K562 (cell line): Measurements from ENCODE around the gene SNX15. TPM values are rescaled to one million over a fixed set of nuclear protein-coding genes. Genes with fewer than 3 reads are reported as not detected.

Experiments used
- ASH1L ChIP-seq: fragments of 450-650 bp; IDR thresholded peaks from 2 replicates; pipeline ENCODE4 v1.6.1; 2018; ENCODE audit warnings: borderline replicate concordance, mild to moderate bottlenecking, low read depth; ENCODE audit not compliant: partially characterized antibody
- ATF2 ChIP-seq: sonication (generic); formaldehyde crosslinking; IDR thresholded peaks from 2 replicates; pipeline ENCODE4 v1.8.1; 2022; ENCODE audit warnings: missing genetic modification reagents
- CBX3 ChIP-seq, 2 experiments: IDR thresholded peaks; 1 replicate in 1 of 2; 2 replicates in 1 of 2; pipeline ENCODE4 v1.6.1; 2012; ENCODE audit warnings: inconsistent platforms in 2 of 2, low read length in 2 of 2, borderline replicate concordance in 1 of 2, control low read depth in 1 of 2
- CTBP1 ChIP-seq: fragments of 450-650 bp; IDR thresholded peaks from 2 replicates; pipeline ENCODE4 v1.6.1; 2016; ENCODE audit warnings: borderline replicate concordance
- FOXP1 ChIP-seq: sonication (generic); formaldehyde crosslinking; IDR thresholded peaks from 2 replicates; pipeline ENCODE4 v1.8.0; 2022; ENCODE audit warnings: mild to moderate bottlenecking, missing genetic modification reagents
- HDAC8 ChIP-seq: fragments of 450-650 bp; IDR thresholded peaks from 2 replicates; pipeline ENCODE4 v1.6.1; 2016; ENCODE audit warnings: mild to moderate bottlenecking, missing genetic modification characterization, moderate library complexity, missing compliant biosample characterization
- HDGF ChIP-seq: fragments of 450-650 bp; IDR thresholded peaks from 2 replicates; pipeline ENCODE4 v1.6.1; 2016
- IRF1 ChIP-seq: sonication (generic); formaldehyde crosslinking; IDR thresholded peaks from 2 replicates; pipeline ENCODE4 v1.8.0; 2022; ENCODE audit warnings: missing genetic modification reagents, mild to moderate bottlenecking, borderline replicate concordance
- KLF1 ChIP-seq: fragments of 450-650 bp; IDR thresholded peaks from 2 replicates; pipeline ENCODE4 v1.6.1; 2016; ENCODE audit warnings: missing genetic modification characterization, missing compliant biosample characterization
- MYC ChIP-seq, 2 experiments: fragments of 250-450 bp in 1 of 2; sonication (Bioruptor Pico) in 1 of 2; IDR thresholded peaks; 2 replicates each; pipeline versions ENCODE4 v1.5.1 to v1.6.1; 2012 to 2021; ENCODE audit warnings: low read depth in 2 of 2, borderline replicate concordance in 1 of 2, improper control_type of control experiment in 1 of 2, low read length in 1 of 2, mild to moderate bottlenecking in 1 of 2, moderate library complexity in 1 of 2
- OTX1 ChIP-seq: fragments of 450-650 bp; formaldehyde crosslinking; IDR thresholded peaks from 2 replicates; pipeline ENCODE4 v1.4.0; 2022; ENCODE audit warnings: mild to moderate bottlenecking
- SIRT6 ChIP-seq: IDR thresholded peaks from one replicate; pipeline ENCODE4 v1.6.1; 2012; ENCODE audit warnings: low read depth, mild to moderate bottlenecking, control low read depth, inconsistent platforms, low read length, moderate library complexity
- SMAD1 ChIP-seq: fragments of 150-350 bp; IDR thresholded peaks from 2 replicates; pipeline ENCODE4 v1.6.1; 2014; ENCODE audit warnings: low read length, low read depth; ENCODE audit not compliant: partially characterized antibody
- SMARCA5 ChIP-seq: fragments of 450-650 bp; IDR thresholded peaks from 2 replicates; pipeline ENCODE4 v1.6.1; 2016
- TCF3 ChIP-seq: sonication (generic); formaldehyde crosslinking; IDR thresholded peaks from 2 replicates; pipeline ENCODE4 v1.4.0; 2020; ENCODE audit warnings: mild to moderate bottlenecking, missing genetic modification reagents
- THRA ChIP-seq: fragments of 450-650 bp; IDR thresholded peaks from 2 replicates; pipeline ENCODE4 v1.6.1; 2017; ENCODE audit warnings: mild to moderate bottlenecking, moderate library complexity
- XRCC4 ChIP-seq: IDR thresholded peaks from one replicate; pipeline ENCODE4 v1.6.1; 2011; ENCODE audit not compliant: insufficient read depth, insufficient read length; ENCODE audit errors: extremely low read depth
- YY1 ChIP-seq, 3 experiments: IDR thresholded peaks; 2 replicates each; pipeline ENCODE4 v1.6.1; 2011; ENCODE audit warnings: low read length in 2 of 3, mild to moderate bottlenecking in 2 of 3, moderate library complexity in 2 of 3, borderline replicate concordance in 1 of 3, control low read depth in 1 of 3, low read depth in 1 of 3; ENCODE audit not compliant: insufficient read depth in 3 of 3, insufficient replicate concordance in 2 of 3, control insufficient read depth in 1 of 3, insufficient read length in 1 of 3; ENCODE audit errors: extremely low read depth in 1 of 3
- ZNF395 ChIP-seq: fragments of 200-800 bp; sonication (Bioruptor generic); IDR thresholded peaks from 2 replicates; pipeline ENCODE4 v1.6.1; 2017; ENCODE audit warnings: missing genetic modification characterization, missing compliant biosample characterization
- ZNF445 ChIP-seq: fragments of 250-450 bp; sonication (Bioruptor Pico); IDR thresholded peaks from 2 replicates; pipeline ENCODE4 v1.4.0; 2020; ENCODE audit warnings: low read depth, mild to moderate bottlenecking, moderate library complexity
- ZNF584 ChIP-seq: fragments of 200-800 bp; sonication (Bioruptor generic); IDR thresholded peaks from 2 replicates; pipeline ENCODE4 v1.6.1; 2016; ENCODE audit warnings: low read depth, mild to moderate bottlenecking, missing genetic modification characterization, missing compliant biosample characterization
- polyA plus RNA-seq, 8 experiments: library from polyadenylated mRNA; depleted of rRNA in 4 of 8; stranded (reverse) in 5 of 8; unstranded in 3 of 8; fragments of >200 nt; fragmentation: Nextera tagmentation in 2 of 8; fragmentation: Illumina TruSeq in 1 of 8; extraction: Ambion mirVana in 2 of 8; extraction: Trizol in 1 of 8; gene quantifications; 2 replicates each; pipeline versions ENCODE4 v1.2.1 to v1.2.3, GENCODE V29; 2011 to 2014; ENCODE audit warnings: inconsistent platforms in 1 of 8, missing spikeins in 1 of 8
- total RNA-seq, 7 experiments: library from RNA; depleted of rRNA in 6 of 7; stranded (reverse); fragments of >200 nt in 6 of 7; fragmentation: Illumina TruSeq in 2 of 7; extraction: Trizol in 2 of 7; gene quantifications; 2 replicates each; pipeline versions ENCODE4 v1.2.1 to v1.2.3, GENCODE V29; 2011 to 2021; ENCODE audit warnings: low replicate concordance in 1 of 7
- TF ChIP-seq, protein P1 (sequence below): IDR thresholded peaks from 2 replicates; pipeline ENCODE4 v1.6.1; 2012; ENCODE audit warnings: low read depth, low read length, improper control_type of control experiment, borderline replicate concordance

The SNX15 gene
- total and polyA plus RNA-seq, 9 of the 15 experiments (the other 6 are each of a cell fraction or from before 2014, with no cell fraction given) = 1.8 to 27.8 (median 15.2) TPM

DNA sequence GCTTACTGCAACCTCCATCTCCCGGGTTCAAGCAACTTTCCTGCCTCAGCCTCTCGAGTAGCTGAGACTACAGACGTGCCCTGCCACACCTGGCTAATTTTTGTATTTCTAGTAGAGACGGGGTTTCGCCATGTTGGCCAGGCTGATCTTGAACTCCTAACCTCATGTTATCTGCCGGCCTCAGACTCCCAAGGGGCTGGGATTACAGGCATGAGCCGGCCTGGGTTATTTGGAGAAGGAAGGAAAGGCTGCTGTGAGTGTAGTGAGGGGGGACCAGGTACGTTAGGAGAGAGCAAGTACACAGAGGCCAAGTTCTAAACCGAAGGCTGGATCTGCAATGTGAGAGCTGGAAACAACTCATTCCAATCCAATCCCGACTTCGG lies 30.9 kb upstream of the SNX15 start (continued):
- no peak for TF ChIP-seq THRA
- no peak for TF ChIP-seq XRCC4
- TF ChIP-seq ATF2 (CRISPR knock-in tag) = no peak
- no peak for TF ChIP-seq IRF1 (CRISPR knock-in tag)
- no peak for TF ChIP-seq KLF1 (tag)
- TF ChIP-seq ZNF445 (CRISPR knock-in tag) = no peak
- no peak for TF ChIP-seq CTBP1
- TF ChIP-seq OTX1 (CRISPR knock-in tag) = no peak
- no peak for TF ChIP-seq FOXP1 (CRISPR knock-in tag)
- TF ChIP-seq TCF3 = peak; percentile 44
- TF ChIP-seq HDAC8 = no peak
- no peak for TF ChIP-seq ASH1L
- no peak for TF ChIP-seq ZNF395
- no peak for TF ChIP-seq CBX3 (IDR thresholded peaks at IDR 0.05; ENCODE audit: borderline replicate concordance in 1 of 2, low read length in 2 of 2)
- TF ChIP-seq, protein P1, sequence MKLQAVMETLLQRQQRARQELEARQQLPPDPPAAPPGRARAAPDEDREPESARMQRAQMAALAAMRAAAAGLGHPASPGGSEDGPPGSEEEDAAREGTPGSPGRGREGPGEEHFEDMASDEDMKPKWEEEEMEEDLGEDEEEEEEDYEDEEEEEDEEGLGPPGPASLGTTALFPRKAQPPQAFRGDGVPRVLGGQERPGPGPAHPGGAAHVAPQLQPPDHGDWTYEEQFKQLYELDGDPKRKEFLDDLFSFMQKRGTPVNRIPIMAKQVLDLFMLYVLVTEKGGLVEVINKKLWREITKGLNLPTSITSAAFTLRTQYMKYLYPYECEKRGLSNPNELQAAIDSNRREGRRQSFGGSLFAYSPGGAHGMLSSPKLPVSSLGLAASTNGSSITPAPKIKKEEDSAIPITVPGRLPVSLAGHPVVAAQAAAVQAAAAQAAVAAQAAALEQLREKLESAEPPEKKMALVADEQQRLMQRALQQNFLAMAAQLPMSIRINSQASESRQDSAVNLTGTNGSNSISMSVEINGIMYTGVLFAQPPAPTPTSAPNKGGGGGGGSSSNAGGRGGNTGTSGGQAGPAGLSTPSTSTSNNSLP = no peak
- no peak for TF ChIP-seq ZNF584 (CRISPR knock-in tag)
- 0 out of 2 replicates have a peak, but pooled peaks have one; percentile 12 for TF ChIP-seq HDGF
- TF ChIP-seq SMAD1 = no peak
- no peak for TF ChIP-seq SMARCA5
- TF ChIP-seq YY1 (IDR thresholded peaks at IDR 0.05; ENCODE audit: borderline replicate concordance in 1 of 3, control insufficient read depth in 1 of 3, extremely low read depth in 1 of 3, insufficient read depth in 3 of 3, insufficient read length in 1 of 3, insufficient replicate concordance in 2 of 3, low read depth in 1 of 3, low read length in 2 of 3) = no peak
- no peak for TF ChIP-seq SIRT6
- no peak for TF ChIP-seq MYC (IDR thresholded peaks at IDR 0.05; ENCODE audit: low read depth, low read length)
- TF ChIP-seq MYC (CRISPR knock-in tag; IDR thresholded peaks at IDR 0.05; ENCODE audit: borderline replicate concordance, low read depth) = no peak
